Type B pancreatic cell (in vitro differentiated cells): Measurements from ENCODE around the gene LELP1. TPM values are rescaled to one million over a fixed set of nuclear protein-coding genes. Genes with fewer than 3 reads are reported as not detected.

Experiments
- DNase-seq: peaks from one replicate; pipeline ENCODE4 v3.0.0; 2021; ENCODE audit warnings: mixed read lengths; ENCODE audit not compliant: unreplicated experiment; ENCODE audit errors: extremely low spot score
- H3K27ac Mint-ChIP-seq: 2 replicates; pipeline ENCODE4 v1.8.0; 2021; ENCODE audit warnings: mild to moderate bottlenecking, mixed read lengths
- H3K27me3 Mint-ChIP-seq: 2 replicates; pipeline ENCODE4 v1.8.0; 2021; ENCODE audit warnings: mixed read lengths
- H3K36me3 Mint-ChIP-seq: 2 replicates; pipeline ENCODE4 v1.8.0; 2021; ENCODE audit warnings: mixed read lengths
- H3K4me1 Mint-ChIP-seq: one replicate; pipeline ENCODE4 v1.8.0; 2021; ENCODE audit warnings: mixed read lengths; ENCODE audit not compliant: unreplicated experiment
- H3K4me3 Mint-ChIP-seq: 2 replicates; pipeline ENCODE4 v1.8.0; 2021; ENCODE audit warnings: mild to moderate bottlenecking, mixed read lengths
- H3K9me3 Mint-ChIP-seq: 2 replicates; pipeline ENCODE4 v1.8.0; 2021; ENCODE audit warnings: mixed read lengths
- CTCF ChIP-seq: fragments of 200-600 bp; sonication (generic); conservative IDR thresholded peaks from 2 replicates; pipeline ENCODE4 v1.5.0; 2021; ENCODE audit warnings: antibody characterized with exemption, mild to moderate bottlenecking
- total RNA-seq: library from RNA; stranded (reverse); gene quantifications from 2 replicates; pipeline ENCODE4 v1.2.1, GENCODE V29; 2021; ENCODE audit warnings: low replicate concordance

The LELP1 gene
- total RNA-seq, 1 donor from 2014 or later: not detected

- Mint-ChIP-seq H3K27me3 (peaks cover 70% of the 10 kb centered on the region), H3K9me3 (no peaks in the 10 kb centered on the region), H3K36me3 (no peaks in the 10 kb centered on the region), H3K4me3 (no peak overlapping the region), H3K4me1 (no peaks in the 10 kb centered on the region), H3K27ac (no peak overlapping the region)
- TF ChIP-seq CTCF: no peak
- no peak for DNase-seq
Measured at GRCh38 chr1:153251562-153251961, 48.3 kb downstream of the LELP1 start.

- DNase-seq: no peak
Measured at GRCh38 chr1:153251988-153252387, 48.8 kb downstream of the LELP1 start.

GRCh38 chr1:153253076-153253475 is 49.8 kb downstream of the LELP1 start:
- Mint-ChIP-seq H3K27me3 (peaks cover 67% of the 10 kb centered on the region), H3K4me1 (no peaks in the 10 kb centered on the region), H3K4me3 (no peak overlapping the region), H3K27ac (no peak overlapping the region), H3K36me3 (no peaks in the 10 kb centered on the region), H3K9me3 (no peaks in the 10 kb centered on the region)
- DNase-seq: no peak
- TF ChIP-seq CTCF: no peak

More at GRCh38 chr1:153251988-153252387, 48.8 kb downstream of the LELP1 start:
- TF ChIP-seq CTCF: no peak
- Mint-ChIP-seq H3K27me3 (peaks cover 67% of the 10 kb centered on the region), H3K36me3 (no peaks in the 10 kb centered on the region), H3K27ac (no peak overlapping the region), H3K9me3 (no peaks in the 10 kb centered on the region), H3K4me3 (no peak overlapping the region), H3K4me1 (no peaks in the 10 kb centered on the region)

GRCh38 chr1:153253693-153254092 is 50.5 kb downstream of the LELP1 start:
- Mint-ChIP-seq H3K4me3 (no peak overlapping the region), H3K27ac (no peak overlapping the region), H3K4me1 (no peaks in the 10 kb centered on the region), H3K9me3 (no peaks in the 10 kb centered on the region), H3K36me3 (no peaks in the 10 kb centered on the region), H3K27me3 (peaks cover 69% of the 10 kb centered on the region)
- no peak for TF ChIP-seq CTCF
- DNase-seq: no peak

Other genes with a start within 250 kb of the LELP1 start
- gene SPRR4, start 232.8 kb upstream of the LELP1 start, total RNA-seq: not detected in 2 replicates
- 22.2 and 36.3 TPM in 2 replicates for gene SPRR1A, start 219.3 kb upstream of the LELP1 start, total RNA-seq
- gene SPRR3, start 201.7 kb upstream of the LELP1 start, total RNA-seq: 155 and 164 TPM in 2 replicates
- gene SPRR1B, start 172.2 kb upstream of the LELP1 start, total RNA-seq: 93.7 and 274 TPM in 2 replicates
- gene SPRR2D, start 162.3 kb upstream of the LELP1 start, total RNA-seq: 1.6 TPM in 1 of 2 replicates, not detected in the other
- 0.75 and 2.3 TPM in 2 replicates for gene SPRR2A, start 145.9 kb upstream of the LELP1 start, total RNA-seq
- not detected in 2 replicates for gene SPRR2B, start 131.8 kb upstream of the LELP1 start, total RNA-seq
- gene SPRR2E, start 108.9 kb upstream of the LELP1 start, total RNA-seq: not detected in 2 replicates
- 2.5 and 5.1 TPM in 2 replicates for gene SPRR2F, start 89.9 kb upstream of the LELP1 start, total RNA-seq
- gene SPRR2G, start 52.5 kb upstream of the LELP1 start, total RNA-seq: not detected in 2 replicates
- not detected in 2 replicates for gene PRR9, start 14.2 kb downstream of the LELP1 start, total RNA-seq
- not detected in 2 replicates for gene LORICRIN, start 56.3 kb downstream of the LELP1 start, total RNA-seq
- 0.87 and 1.3 TPM in 2 replicates for gene PGLYRP3, start 109.5 kb downstream of the LELP1 start, total RNA-seq
- 4.4 and 5.9 TPM in 2 replicates for gene PGLYRP4, start 145.4 kb downstream of the LELP1 start, total RNA-seq
- 1,065 and 1,707 TPM in 2 replicates for gene S100A9, start 154.4 kb downstream of the LELP1 start, total RNA-seq
- gene S100A12, start 172.2 kb downstream of the LELP1 start, total RNA-seq: 0.62 TPM in 1 of 2 replicates, not detected in the other
- 667 and 678 TPM in 2 replicates for gene S100A8, start 187.6 kb downstream of the LELP1 start, total RNA-seq
- gene S100A7A, start 213.1 kb downstream of the LELP1 start, total RNA-seq: not detected in 2 replicates